CD4-positive, alpha-beta T cell (primary cell): ENCODE data around the gene ADAMTS7. TPM values are rescaled to one million over a fixed set of nuclear protein-coding genes. Genes with fewer than 3 reads are reported as not detected.

Experiments used
- ATAC-seq: fragments of 200-7000 bp; cut with Tn5 transposase; one replicate; pipeline ENCODE4 v1.10.0; 2022; ENCODE audit warnings: mild to moderate bottlenecking; ENCODE audit not compliant: poor library complexity
- CTCF ChIA-PET: fragments of 350-600 bp; sonication (Branson Sonifier 250); formaldehyde crosslinking; loops from one replicate; lab custom pipeline; 2021; ENCODE audit warnings: antibody characterized with exemption, inconsistent platforms; lab: Charles Lee
- POLR2A ChIA-PET: fragments of 350-600 bp; sonication (Branson Sonifier 250); formaldehyde crosslinking; loops from one replicate; lab custom pipeline; 2021; ENCODE audit warnings: antibody characterized with exemption, inconsistent platforms; lab: Charles Lee
- DNase-seq, 14 experiments: peaks; one replicate each; pipeline ENCODE4 v3.0.0-alpha.2; 2013 to 2020; ENCODE audit warnings: mixed read lengths in 2 of 14
- H3K27ac ChIP-seq, 2 donors: one replicate each; pipeline versions ENCODE4 v1.5.1 to v1.7.0; 2013; ENCODE audit warnings: low read length in 2 of 2, low read depth in 1 of 2, mild to moderate bottlenecking in 1 of 2
- H3K27me3 ChIP-seq, 2 experiments: 1 replicate in 1 of 2; 2 replicates in 1 of 2; pipeline versions ENCODE4 v1.6.1 to v1.7.0; 2013; ENCODE audit warnings: low read length in 2 of 2, control low read depth in 1 of 2, mild to moderate bottlenecking in 1 of 2, moderate library complexity in 1 of 2; ENCODE audit not compliant: insufficient read depth in 2 of 2, control insufficient read depth in 1 of 2
- H3K36me3 ChIP-seq: one replicate; pipeline ENCODE4 v1.6.1; 2013; ENCODE audit warnings: low read length, control low read depth; ENCODE audit not compliant: insufficient read depth
- H3K4me1 ChIP-seq: one replicate; pipeline ENCODE4 v1.6.1; 2013; ENCODE audit warnings: low read length, control low read depth; ENCODE audit not compliant: insufficient read depth
- H3K4me3 ChIP-seq: one replicate; pipeline ENCODE4 v1.5.1; 2013; ENCODE audit warnings: mild to moderate bottlenecking, low read length, moderate library complexity
- H3K9me3 ChIP-seq, 2 experiments: 1 replicate in 1 of 2; 2 replicates in 1 of 2; pipeline versions ENCODE4 v1.6.1 to v1.7.0; 2013; ENCODE audit warnings: low read length in 2 of 2, mild to moderate bottlenecking in 2 of 2, control low read depth in 1 of 2, moderate library complexity in 1 of 2; ENCODE audit not compliant: control insufficient read depth in 1 of 2, insufficient read depth in 1 of 2
- H3K27ac Mint-ChIP-seq: one replicate; pipeline ENCODE4 v1.8.0; 2020; ENCODE audit warnings: mixed read lengths
- H3K27me3 Mint-ChIP-seq: one replicate; pipeline ENCODE4 v1.8.0; 2021; ENCODE audit warnings: mixed read lengths
- H3K36me3 Mint-ChIP-seq: one replicate; pipeline ENCODE4 v1.8.0; 2021; ENCODE audit warnings: low read depth, mixed read lengths
- H3K4me1 Mint-ChIP-seq: one replicate; pipeline ENCODE4 v1.8.0; 2021; ENCODE audit warnings: low read depth, mixed read lengths
- H3K4me3 Mint-ChIP-seq: one replicate; pipeline ENCODE4 v1.8.0; 2020; ENCODE audit warnings: mild to moderate bottlenecking, mixed read lengths
- H3K9me3 Mint-ChIP-seq: one replicate; pipeline ENCODE4 v1.8.0; 2020; ENCODE audit warnings: mixed read lengths
- CTCF ChIP-seq: fragments of 200-600 bp; IDR thresholded peaks from one replicate; pipeline ENCODE4 v1.8.0; 2022; ENCODE audit warnings: antibody characterized with exemption, mild to moderate bottlenecking
- intact Hi-C, 2 experiments: fragments of 100-400 bp; cut with DNase I in 1 of 2; cut with micrococcal nuclease in 1 of 2; formaldehyde crosslinking; loops; one replicate each; pipeline versions ENCODE4 v1.15.1 to v1.9.0; 2023 to 2025; cut with DNase I, micrococcal nuclease
- total RNA-seq, 174 experiments: library from RNA in 2 of 174; stranded (reverse) in 2 of 174; gene quantifications; one replicate each; pipeline ENCODE4 v1.2.3 and lab custom pipeline; 2021 to 2026

The ADAMTS7 gene
- total RNA-seq, 2 experiments from 2014 or later: 0.11 to 0.30 TPM

- H3K9me3 Mint-ChIP-seq: no peaks in the 10 kb centered on the region
- H3K36me3 Mint-ChIP-seq: no peaks in the 10 kb centered on the region
- peaks cover 0 to 17% of the 10 kb centered on the region in 2 experiments for H3K27me3 ChIP-seq
- DNase-seq (no peak), ATAC-seq (no peak)
- peaks cover 5% of the 10 kb centered on the region for H3K4me1 ChIP-seq
- intact Hi-C loops: loop anchor here in 1 of 2 experiments (10.0 kb wide), 1 partner anchor 408 kb away; no protein-coding TSS in a partner anchor
- TF ChIP-seq CTCF: no peak
- H3K36me3 ChIP-seq: no peaks in the 10 kb centered on the region
- H3K27ac ChIP-seq: no peak overlapping the region
- H3K9me3 ChIP-seq: no peaks in the 10 kb centered on the region
- no peak overlapping the region for H3K4me3 Mint-ChIP-seq
- H3K27ac Mint-ChIP-seq: no peak overlapping the region
- H3K27me3 Mint-ChIP-seq: peaks cover 36% of the 10 kb centered on the region
- H3K4me1 Mint-ChIP-seq: peaks cover 4% of the 10 kb centered on the region
- POLR2A ChIA-PET: no interaction called here
- H3K4me3 ChIP-seq: no peak overlapping the region
- CTCF ChIA-PET: no interaction called here
Observed at GRCh38 chr15:78712797-78713515, 98.3 kb downstream of the ADAMTS7 start.

- no peak for ATAC-seq
- Mint-ChIP-seq H3K27ac (no peak overlapping the region), H3K4me3 (no peak overlapping the region), H3K36me3 (no peaks in the 10 kb centered on the region), H3K9me3 (no peaks in the 10 kb centered on the region), H3K27me3 (peaks cover 40% of the 10 kb centered on the region), H3K4me1 (peaks cover 4% of the 10 kb centered on the region)
- Histone ChIP-seq H3K9me3 (no peaks in the 10 kb centered on the region), H3K27ac (no peak overlapping the region), H3K36me3 (no peaks in the 10 kb centered on the region), H3K4me1 (peaks cover 5% of the 10 kb centered on the region), H3K4me3 (no peak overlapping the region), H3K27me3 (peaks cover 0 to 22% of the 10 kb centered on the region in 2 experiments)
- intact Hi-C loops: loop anchor here in 1 of 2 experiments (10.0 kb wide), 1 partner anchor 407 kb away; no protein-coding TSS in a partner anchor
- CTCF ChIA-PET: no interaction called here
- no peak for TF ChIP-seq CTCF
- no peak for DNase-seq
- POLR2A ChIA-PET: no interaction called here
Observed at GRCh38 chr15:78711638-78712037, 99.6 kb downstream of the ADAMTS7 start.

- H3K27me3 Mint-ChIP-seq: peaks cover 46% of the 10 kb centered on the region
Observed at GRCh38 chr15:78709263-78709882, 101.9 kb downstream of the ADAMTS7 start.

More at GRCh38 chr15:78709263-78709882, 101.9 kb downstream of the ADAMTS7 start:
- Histone ChIP-seq H3K27ac (no peak overlapping the region), H3K36me3 (no peaks in the 10 kb centered on the region), H3K27me3 (peaks cover 5 to 25% of the 10 kb centered on the region in 2 experiments), H3K4me1 (peaks cover 5% of the 10 kb centered on the region), H3K4me3 (no peak overlapping the region), H3K9me3 (peaks cover 0 to 8% of the 10 kb centered on the region in 2 experiments)
- H3K9me3 Mint-ChIP-seq: no peaks in the 10 kb centered on the region
- H3K27ac Mint-ChIP-seq: no peak overlapping the region
- TF ChIP-seq CTCF: peak; percentile 76
- ATAC-seq (peak; percentile 87), DNase-seq (peak; percentile 44 to 76 (median 53))
- no peak overlapping the region for H3K4me3 Mint-ChIP-seq
- CTCF ChIA-PET: interaction anchor here (0.9 to 1.6 kb wide), 2 partner anchors 8 to 90 kb away, joined by 3 to 5 read pairs; no protein-coding TSS in a partner anchor
- intact Hi-C loops: loop anchor here (1.0 to 5.0 kb wide), 6 partner anchors 71 to 797 kb away; no protein-coding TSS in a partner anchor
- peaks cover 4% of the 10 kb centered on the region for H3K4me1 Mint-ChIP-seq
- POLR2A ChIA-PET: no interaction called here
- no peaks in the 10 kb centered on the region for H3K36me3 Mint-ChIP-seq

Other genes starting within 250 kb of the ADAMTS7 start
- under 1 TPM; 0.25 TPM for gene CHRNA5, start 245.9 kb downstream of the ADAMTS7 start, total RNA-seq
- not detected for gene CHRNA3, start 190.5 kb downstream of the ADAMTS7 start, total RNA-seq
- not detected for gene CHRNB4, start 170.3 kb downstream of the ADAMTS7 start, total RNA-seq
- gene MORF4L1, start 61.4 kb upstream of the ADAMTS7 start, total RNA-seq: 100 to 1,000 TPM; 463 to 496 TPM
- gene CTSH, start 133.6 kb upstream of the ADAMTS7 start, total RNA-seq: 10 to 100 TPM; 11.1 to 11.4 TPM